Measurements from ENCODE around the gene HSD17B14. TPM values are rescaled to one million over a fixed set of nuclear protein-coding genes. Genes with fewer than 3 reads are reported as not detected.

The HSD17B14 gene
- total and polyA plus RNA-seq, 2 of the 13 experiments (the other 11 are each of a cell fraction or from before 2014, with no cell fraction given), result 0.58 to 1.2 TPM

DNA sequence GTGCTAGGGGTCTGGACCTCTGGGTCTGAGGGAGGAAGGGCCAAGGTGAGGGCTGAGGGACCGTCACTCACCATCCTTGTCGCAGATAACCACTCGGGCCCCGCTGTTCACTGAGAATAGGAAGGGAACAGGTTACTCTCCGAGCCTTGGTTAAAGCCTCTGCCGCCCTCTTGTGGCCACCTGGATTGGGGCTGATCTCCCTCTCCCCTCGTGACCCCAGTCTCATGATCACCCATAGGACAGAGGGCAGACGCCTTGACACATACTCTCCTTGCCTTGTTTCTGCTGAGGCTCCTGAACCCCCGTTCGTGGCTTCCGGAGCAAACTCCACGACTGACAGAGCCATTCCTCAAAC lies 580 bp downstream of the HSD17B14 start (continued):
- TF ChIP-seq, protein P1, sequence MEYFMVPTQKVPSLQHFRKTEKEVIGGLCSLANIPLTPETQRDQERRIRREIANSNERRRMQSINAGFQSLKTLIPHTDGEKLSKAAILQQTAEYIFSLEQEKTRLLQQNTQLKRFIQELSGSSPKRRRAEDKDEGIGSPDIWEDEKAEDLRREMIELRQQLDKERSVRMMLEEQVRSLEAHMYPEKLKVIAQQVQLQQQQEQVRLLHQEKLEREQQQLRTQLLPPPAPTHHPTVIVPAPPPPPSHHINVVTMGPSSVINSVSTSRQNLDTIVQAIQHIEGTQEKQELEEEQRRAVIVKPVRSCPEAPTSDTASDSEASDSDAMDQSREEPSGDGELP (IDR thresholded peaks at IDR 0.05; ENCODE audit: borderline replicate concordance, low read depth), result no peak
- TF ChIP-seq ZNF629 (CRISPR knock-in tag; conservative IDR thresholded peaks at IDR 0.05), result no peak
- TF ChIP-seq, protein P2, sequence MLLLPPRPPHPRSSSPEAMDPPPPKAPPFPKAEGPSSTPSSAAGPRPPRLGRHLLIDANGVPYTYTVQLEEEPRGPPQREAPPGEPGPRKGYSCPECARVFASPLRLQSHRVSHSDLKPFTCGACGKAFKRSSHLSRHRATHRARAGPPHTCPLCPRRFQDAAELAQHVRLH (CRISPR knock-in tag; IDR thresholded peaks at IDR 0.05; ENCODE audit: borderline replicate concordance, low read depth), result no peak
- no peak for TF ChIP-seq SP4 (CRISPR knock-in tag; IDR thresholded peaks at IDR 0.05)
- no peak for TF ChIP-seq THYN1 (CRISPR knock-in tag; IDR thresholded peaks at IDR 0.05; ENCODE audit: borderline replicate concordance, low read depth)
- TF ChIP-seq, protein P3, sequence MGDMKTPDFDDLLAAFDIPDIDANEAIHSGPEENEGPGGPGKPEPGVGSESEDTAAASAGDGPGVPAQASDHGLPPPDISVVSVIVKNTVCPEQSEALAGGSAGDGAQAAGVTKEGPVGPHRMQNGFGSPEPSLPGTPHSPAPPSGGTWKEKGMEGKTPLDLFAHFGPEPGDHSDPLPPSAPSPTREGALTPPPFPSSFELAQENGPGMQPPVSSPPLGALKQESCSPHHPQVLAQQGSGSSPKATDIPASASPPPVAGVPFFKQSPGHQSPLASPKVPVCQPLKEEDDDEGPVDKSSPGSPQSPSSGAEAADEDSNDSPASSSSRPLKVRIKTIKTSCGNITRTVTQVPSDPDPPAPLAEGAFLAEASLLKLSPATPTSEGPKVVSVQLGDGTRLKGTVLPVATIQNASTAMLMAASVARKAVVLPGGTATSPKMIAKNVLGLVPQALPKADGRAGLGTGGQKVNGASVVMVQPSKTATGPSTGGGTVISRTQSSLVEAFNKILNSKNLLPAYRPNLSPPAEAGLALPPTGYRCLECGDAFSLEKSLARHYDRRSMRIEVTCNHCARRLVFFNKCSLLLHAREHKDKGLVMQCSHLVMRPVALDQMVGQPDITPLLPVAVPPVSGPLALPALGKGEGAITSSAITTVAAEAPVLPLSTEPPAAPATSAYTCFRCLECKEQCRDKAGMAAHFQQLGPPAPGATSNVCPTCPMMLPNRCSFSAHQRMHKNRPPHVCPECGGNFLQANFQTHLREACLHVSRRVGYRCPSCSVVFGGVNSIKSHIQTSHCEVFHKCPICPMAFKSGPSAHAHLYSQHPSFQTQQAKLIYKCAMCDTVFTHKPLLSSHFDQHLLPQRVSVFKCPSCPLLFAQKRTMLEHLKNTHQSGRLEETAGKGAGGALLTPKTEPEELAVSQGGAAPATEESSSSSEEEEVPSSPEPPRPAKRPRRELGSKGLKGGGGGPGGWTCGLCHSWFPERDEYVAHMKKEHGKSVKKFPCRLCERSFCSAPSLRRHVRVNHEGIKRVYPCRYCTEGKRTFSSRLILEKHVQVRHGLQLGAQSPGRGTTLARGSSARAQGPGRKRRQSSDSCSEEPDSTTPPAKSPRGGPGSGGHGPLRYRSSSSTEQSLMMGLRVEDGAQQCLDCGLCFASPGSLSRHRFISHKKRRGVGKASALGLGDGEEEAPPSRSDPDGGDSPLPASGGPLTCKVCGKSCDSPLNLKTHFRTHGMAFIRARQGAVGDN (CRISPR knock-in tag; IDR thresholded peaks at IDR 0.05), result peak; percentile 58; the same call in 1 of the 2 replicates
- TF ChIP-seq ZNF460 (CRISPR knock-in tag; IDR thresholded peaks at IDR 0.05; ENCODE audit: borderline replicate concordance), result no peak
- no peak for TF ChIP-seq HOXA7 (CRISPR knock-in tag; IDR thresholded peaks at IDR 0.05)
- no peak for TF ChIP-seq ZSCAN31 (CRISPR knock-in tag; IDR thresholded peaks at IDR 0.05; ENCODE audit: low read depth)
- no peak for TF ChIP-seq KLF15 (CRISPR knock-in tag; IDR thresholded peaks at IDR 0.05; ENCODE audit: borderline replicate concordance)
- TF ChIP-seq ZNF274 (CRISPR knock-in tag; IDR thresholded peaks at IDR 0.05), result no peak
- no peak for TF ChIP-seq ARID2 (CRISPR knock-in tag; IDR thresholded peaks at IDR 0.05; ENCODE audit: borderline replicate concordance)
- no peak for TF ChIP-seq KDM5B (CRISPR knock-in tag; IDR thresholded peaks at IDR 0.05; ENCODE audit: borderline replicate concordance)
- TF ChIP-seq PHF8 (CRISPR knock-in tag; IDR thresholded peaks at IDR 0.05), result no peak
- TF ChIP-seq, protein P4, sequence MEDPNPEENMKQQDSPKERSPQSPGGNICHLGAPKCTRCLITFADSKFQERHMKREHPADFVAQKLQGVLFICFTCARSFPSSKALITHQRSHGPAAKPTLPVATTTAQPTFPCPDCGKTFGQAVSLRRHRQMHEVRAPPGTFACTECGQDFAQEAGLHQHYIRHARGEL (CRISPR knock-in tag; IDR thresholded peaks at IDR 0.05), result no peak
- no peak for TF ChIP-seq ZFX (CRISPR knock-in tag; IDR thresholded peaks at IDR 0.05; ENCODE audit: low read depth)
- peak; percentile 92 for TF ChIP-seq RAD21 (CRISPR knock-in tag; IDR thresholded peaks at IDR 0.05)
- 0 out of 2 replicates have a peak, but pooled peaks have one; percentile 45 for TF ChIP-seq BORCS8-MEF2B (CRISPR knock-in tag; IDR thresholded peaks at IDR 0.05)
- TF ChIP-seq, protein P5, sequence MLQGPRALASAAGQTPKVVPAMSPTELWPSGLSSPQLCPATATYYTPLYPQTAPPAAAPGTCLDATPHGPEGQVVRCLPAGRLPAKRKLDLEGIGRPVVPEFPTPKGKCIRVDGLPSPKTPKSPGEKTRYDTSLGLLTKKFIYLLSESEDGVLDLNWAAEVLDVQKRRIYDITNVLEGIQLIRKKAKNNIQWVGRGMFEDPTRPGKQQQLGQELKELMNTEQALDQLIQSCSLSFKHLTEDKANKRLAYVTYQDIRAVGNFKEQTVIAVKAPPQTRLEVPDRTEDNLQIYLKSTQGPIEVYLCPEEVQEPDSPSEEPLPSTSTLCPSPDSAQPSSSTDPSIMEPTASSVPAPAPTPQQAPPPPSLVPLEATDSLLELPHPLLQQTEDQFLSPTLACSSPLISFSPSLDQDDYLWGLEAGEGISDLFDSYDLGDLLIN (CRISPR knock-in tag; IDR thresholded peaks at IDR 0.05; ENCODE audit: borderline replicate concordance), result no peak

Data from HepG2 (cell line).